CD14-positive monocyte (primary cell): ENCODE data around the gene ZNF724. TPM values are rescaled to one million over a fixed set of nuclear protein-coding genes. Genes with fewer than 3 reads are reported as not detected.

ENCODE experiments used
- DNase-seq, 3 donors: peaks; one replicate each; pipeline ENCODE4 v3.0.0-alpha.2; 2011 to 2022
- H2AFZ ChIP-seq: 2 replicates; pipeline ENCODE4 v1.6.0; 2012; ENCODE audit warnings: mild to moderate bottlenecking, low read depth, low read length, inconsistent platforms; ENCODE audit not compliant: insufficient read depth, poor library complexity, severe bottlenecking
- H3K27ac ChIP-seq, 2 donors: 1 replicate in 1 of 2; 2 replicates in 1 of 2; pipeline ENCODE4 v1.5.1; 2012 to 2013; ENCODE audit warnings: low read length in 2 of 2, control low read depth in 1 of 2, inconsistent platforms in 1 of 2, low read depth in 1 of 2, mild to moderate bottlenecking in 1 of 2
- H3K27me3 ChIP-seq, 2 donors: one replicate each; pipeline versions ENCODE4 v1.6.0 to v1.6.1; 2011 to 2013; ENCODE audit warnings: low read length in 2 of 2; ENCODE audit not compliant: control insufficient read depth in 2 of 2, insufficient read depth in 2 of 2
- H3K36me3 ChIP-seq, 2 donors: replicated peaks in 1 of 2; 1 replicate in 1 of 2; 2 replicates in 1 of 2; pipeline versions ENCODE4 v1.5.1 to v1.6.1; 2012 to 2013; ENCODE audit warnings: low read length in 2 of 2, control low read depth in 1 of 2, inconsistent platforms in 1 of 2, mild to moderate bottlenecking in 1 of 2; ENCODE audit not compliant: insufficient read depth in 2 of 2, control insufficient read depth in 1 of 2
- H3K4me1 ChIP-seq, 2 donors: 1 replicate in 1 of 2; 2 replicates in 1 of 2; pipeline versions ENCODE4 v1.5.1 to v1.6.1; 2012 to 2013; ENCODE audit warnings: low read length in 2 of 2, control low read depth in 1 of 2, inconsistent platforms in 1 of 2, mild to moderate bottlenecking in 1 of 2, moderate library complexity in 1 of 2; ENCODE audit not compliant: insufficient read depth in 2 of 2, control insufficient read depth in 1 of 2
- H3K4me2 ChIP-seq: replicated peaks from 2 replicates; pipeline ENCODE3; 2012; ENCODE audit warnings: low read length, moderate library complexity, mild to moderate bottlenecking; ENCODE audit not compliant: poor library complexity, severe bottlenecking; ENCODE audit errors: extremely low read depth
- H3K4me3 ChIP-seq, 3 experiments: fragments of 200-600 bp in 1 of 3; sonication (generic) in 1 of 3; replicated peaks in 1 of 3; 1 replicate in 2 of 3; 2 replicates in 1 of 3; pipeline ENCODE4 v1.5.1; 2011 to 2013; ENCODE audit warnings: low read length in 3 of 3, mild to moderate bottlenecking in 3 of 3, control low read depth in 2 of 3, low read depth in 2 of 3, inconsistent platforms in 1 of 3, moderate library complexity in 1 of 3
- H3K79me2 ChIP-seq: 2 replicates; pipeline ENCODE4 v1.6.0; 2012; ENCODE audit warnings: mild to moderate bottlenecking, control low read depth, inconsistent platforms, low read length, moderate library complexity; ENCODE audit not compliant: insufficient read depth
- H3K9ac ChIP-seq: 2 replicates; pipeline ENCODE4 v1.6.0; 2017; ENCODE audit warnings: low read length, mild to moderate bottlenecking; ENCODE audit not compliant: insufficient read depth, poor library complexity, severe bottlenecking
- H3K9me3 ChIP-seq, 2 donors: replicated peaks in 1 of 2; 1 replicate in 1 of 2; 2 replicates in 1 of 2; pipeline versions ENCODE4 v1.5.1 to v1.6.1; 2012 to 2013; ENCODE audit warnings: low read length in 2 of 2, control low read depth in 1 of 2; ENCODE audit not compliant: control insufficient read depth in 1 of 2, insufficient read depth in 1 of 2
- H4K20me1 ChIP-seq: 2 replicates; pipeline ENCODE4 v1.6.0; 2012; ENCODE audit warnings: mild to moderate bottlenecking, low read length, control low read depth, moderate library complexity; ENCODE audit not compliant: insufficient read depth
- H3K27ac Mint-ChIP-seq, 7 donors: one replicate each; pipeline ENCODE4 v1.8.0; 2020; ENCODE audit warnings: mild to moderate bottlenecking in 7 of 7, mixed read lengths in 7 of 7, moderate library complexity in 6 of 7, inconsistent platforms in 2 of 7
- H3K27me3 Mint-ChIP-seq, 3 donors: one replicate each; pipeline ENCODE4 v1.8.0; 2021 to 2022; ENCODE audit warnings: low read depth in 3 of 3, mild to moderate bottlenecking in 3 of 3, mixed read lengths in 3 of 3, moderate library complexity in 3 of 3, inconsistent platforms in 1 of 3
- H3K36me3 Mint-ChIP-seq, 2 donors: one replicate each; pipeline ENCODE4 v1.8.0; 2020; ENCODE audit warnings: mixed read lengths in 2 of 2, inconsistent platforms in 1 of 2, mild to moderate bottlenecking in 1 of 2
- H3K4me1 Mint-ChIP-seq: one replicate; pipeline ENCODE4 v1.8.0; 2020; ENCODE audit warnings: mild to moderate bottlenecking, mixed read lengths
- H3K4me3 Mint-ChIP-seq, 2 donors: one replicate each; pipeline ENCODE4 v1.8.0; 2020; ENCODE audit warnings: mild to moderate bottlenecking in 2 of 2, mixed read lengths in 2 of 2, moderate library complexity in 1 of 2
- H3K9me3 Mint-ChIP-seq, 7 donors: one replicate each; pipeline ENCODE4 v1.8.0; 2020 to 2022; ENCODE audit warnings: mixed read lengths in 7 of 7, mild to moderate bottlenecking in 6 of 7, moderate library complexity in 6 of 7, inconsistent platforms in 2 of 7
- CTCF ChIP-seq: fragments of 200-600 bp; IDR thresholded peaks from one replicate; pipeline ENCODE4 v1.8.0; 2022; ENCODE audit warnings: antibody characterized with exemption, mild to moderate bottlenecking
- WGBS: methylation state at CpG from one replicate; pipeline ENCODE4 v1.1.5; 2013; ENCODE audit warnings: missing lambda C conversion rate; ENCODE audit not compliant: insufficient coverage; 5-methylcytosine and 5-hydroxymethylcytosine counted together
- intact Hi-C, 2 donors: fragments of 100-400 bp; cut with micrococcal nuclease; formaldehyde crosslinking; loops; one replicate each; pipeline versions ENCODE4 v1.15.0 to v1.15.1; 2023
- polyA plus RNA-seq, 3 donors: library from polyadenylated mRNA; depleted of rRNA in 1 of 3; unstranded in 2 of 3; stranded (reverse) in 1 of 3; fragments of 300-500 nt in 2 of 3; fragments of >200 nt in 1 of 3; fragmentation: Illumina TruSeq in 2 of 3; gene quantifications; 1 replicate in 2 of 3; 2 replicates in 1 of 3; pipeline ENCODE4 v1.2.3, GENCODE V29; 2012 to 2021

Gene ZNF724
- polyA plus RNA-seq, 3 donors: 0.25 to 0.59 (median 0.40) TPM

GRCh38 chr19:23263870-23264590, 13.8 kb upstream of the ZNF724 start:
- no peak overlapping the region for H3K27ac Mint-ChIP-seq
- Histone ChIP-seq H3K9me3 (peaks cover 0 to under 1% of the 10 kb centered on the region in 2 donors), H3K9ac (no peak overlapping the region), H3K36me3 (peaks cover 19 to 24% of the 10 kb centered on the region in 2 donors), H3K4me1 (no peaks in the 10 kb centered on the region), H2AFZ (no peak overlapping the region), H3K4me2 (no peak overlapping the region), H4K20me1 (no peaks in the 10 kb centered on the region), H3K4me3 (no peak overlapping the region), H3K27me3 (no peaks in the 10 kb centered on the region), H3K27ac (no peak overlapping the region), H3K79me2 (no peaks in the 10 kb centered on the region)
- peaks cover 3% of the 10 kb centered on the region for H3K4me1 Mint-ChIP-seq
- peaks cover 0 to 6% (median 4%) of the 10 kb centered on the region in 7 donors for H3K9me3 Mint-ChIP-seq
- H3K27me3 Mint-ChIP-seq: no peaks in the 10 kb centered on the region
- TF ChIP-seq CTCF: no peak
- DNase-seq: peak in 1 of 3 donors; percentile 11
- intact Hi-C loops: no loop called here
- 50% methylated on average over 1 of the region's 2 CpGs for WGBS
- H3K4me3 Mint-ChIP-seq: no peak overlapping the region
- H3K36me3 Mint-ChIP-seq: peaks cover 35 to 60% of the 10 kb centered on the region in 2 donors

- H3K36me3 ChIP-seq: peaks cover 22 to 28% of the 10 kb centered on the region in 2 donors
- intact Hi-C loops: no loop called here
- Mint-ChIP-seq H3K4me3 (no peak overlapping the region), H3K9me3 (peaks cover 2 to 9% (median 5%) of the 10 kb centered on the region in 7 donors), H3K4me1 (peaks cover 3% of the 10 kb centered on the region), H3K27me3 (no peaks in the 10 kb centered on the region), H3K36me3 (peaks cover 35 to 56% of the 10 kb centered on the region in 2 donors), H3K27ac (no peak overlapping the region)
- 79% methylated on average over 2 of the region's 2 CpGs for WGBS
- no peak for DNase-seq
- no peaks in the 10 kb centered on the region for H3K27me3 ChIP-seq
- H3K4me1 ChIP-seq: no peaks in the 10 kb centered on the region
- no peak overlapping the region for H3K27ac ChIP-seq
- H3K79me2 ChIP-seq: no peaks in the 10 kb centered on the region
- H3K4me2 ChIP-seq: no peak overlapping the region
- peaks cover 0 to 7% of the 10 kb centered on the region in 2 donors for H3K9me3 ChIP-seq
- no peak overlapping the region for H3K9ac ChIP-seq
- H3K4me3 ChIP-seq: no peak overlapping the region
- H2AFZ ChIP-seq: no peak overlapping the region
- no peaks in the 10 kb centered on the region for H4K20me1 ChIP-seq
- TF ChIP-seq CTCF: no peak
Observed at GRCh38 chr19:23263396-23263795, 13.2 kb upstream of the ZNF724 start.
